A549 (cell line): ENCODE data around the gene ZNF711. TPM values are rescaled to one million over a fixed set of nuclear protein-coding genes. Genes with fewer than 3 reads are reported as not detected.
"Not testable (repeated sequence)": the region's sequence is repeated elsewhere in the genome, so short reads cannot be mapped to it uniquely, and the experiment has no call there.

Experiments used
- ATAC-seq, 2 experiments: fragments of 200-7000 bp in 1 of 2; fragments of >200 bp in 1 of 2; cut with Nextera tagmentation in 1 of 2; cut with Tn5 transposase in 1 of 2; 3 replicates each; pipeline versions ENCODE4 v1.8.0 to v1.9.1; 2018 to 2020; ENCODE audit warnings: mild to moderate bottlenecking in 1 of 2, moderate library complexity in 1 of 2
- CTCF ChIA-PET: fragments of 300-600 bp; sonication (Branson Sonifier 250); formaldehyde crosslinking; extraction: SDS; loops from one replicate; lab custom pipeline; 2021; ENCODE audit warnings: antibody characterized with exemption, inconsistent platforms; lab: Yijun Ruan, JAX
- POLR2A ChIA-PET: fragments of 350-600 bp; formaldehyde crosslinking; extraction: SDS; loops from one replicate; lab custom pipeline; 2021; ENCODE audit warnings: antibody characterized with exemption, inconsistent platforms; lab: Yijun Ruan, JAX
- DNase-seq, 2 experiments: peaks; one replicate each; pipeline versions ENCODE4 v3.0.0 to v3.0.0-alpha.2; 2011 to 2016; ENCODE audit warnings: low read depth in 1 of 2, low spot score in 1 of 2
- FAIRE-seq: peaks from 2 replicates; lab custom pipeline; 2011; peaks lifted over from hg19 to GRCh38; lab: Jason Lieb, UNC
- H3K27ac ChIP-seq, 2 experiments: fragments of >200 bp; sonication (Bioruptor Twin); formaldehyde crosslinking; 3 replicates each; pipeline ENCODE4 v1.5.1; 2016 to 2017
- H3K4me1 ChIP-seq: fragments of >200 bp; sonication (Bioruptor Twin); formaldehyde crosslinking; 3 replicates; pipeline ENCODE4 v1.6.1; 2016
- H3K4me2 ChIP-seq: fragments of >200 bp; sonication (Bioruptor Twin); formaldehyde crosslinking; 3 replicates; pipeline ENCODE4 v1.6.1; 2016
- H3K4me3 ChIP-seq: fragments of >200 bp; sonication (Bioruptor Twin); formaldehyde crosslinking; 3 replicates; pipeline ENCODE4 v1.5.1; 2016
- H3K9me3 ChIP-seq: fragments of >200 bp; sonication (Bioruptor Twin); formaldehyde crosslinking; 3 replicates; pipeline ENCODE4 v1.6.1; 2016
- CHD2 ChIP-seq: fragments of 150-350 bp; IDR thresholded peaks from 2 replicates; pipeline ENCODE4 v1.6.1; 2014; ENCODE audit warnings: low read length; ENCODE audit not compliant: partially characterized antibody
- EP300 ChIP-seq, 2 experiments: fragments of >200 bp; sonication (Bioruptor Twin); formaldehyde crosslinking; IDR thresholded peaks; 2 replicates in 1 of 2; 3 replicates in 1 of 2; pipeline ENCODE4 v1.6.1; 2016 to 2017
- HDAC2 ChIP-seq: fragments of 200-600 bp; sonication (generic); IDR thresholded peaks from 2 replicates; pipeline ENCODE4 v1.6.1; 2016
- HOXB13 ChIP-seq: fragments of 250-450 bp; sonication (Bioruptor Pico); IDR thresholded peaks from 2 replicates; pipeline ENCODE4 v1.5.0; 2020; ENCODE audit warnings: low read depth, mild to moderate bottlenecking, moderate library complexity
- HOXB5 ChIP-seq: fragments of 250-450 bp; sonication (Bioruptor Pico); IDR thresholded peaks from 2 replicates; pipeline ENCODE4 v1.5.0; 2020; ENCODE audit warnings: mild to moderate bottlenecking, moderate library complexity
- KDM5A ChIP-seq: fragments of 200-600 bp; sonication (generic); IDR thresholded peaks from 2 replicates; pipeline ENCODE4 v1.6.1; 2016; ENCODE audit warnings: antibody characterized with exemption, mild to moderate bottlenecking
- MAZ ChIP-seq: fragments of 150-350 bp; IDR thresholded peaks from 2 replicates; pipeline ENCODE4 v1.6.1; 2014; ENCODE audit warnings: antibody characterized with exemption, low read depth, low read length, borderline replicate concordance
- RAD21 ChIP-seq, 2 experiments: fragments of >200 bp in 1 of 2; sonication (Bioruptor Twin) in 1 of 2; formaldehyde crosslinking in 1 of 2; IDR thresholded peaks in 1 of 2; conservative IDR thresholded peaks in 1 of 2; 2 replicates in 1 of 2; 3 replicates in 1 of 2; pipeline ENCODE4 v1.6.1; 2012 to 2018; ENCODE audit warnings: inconsistent platforms in 1 of 2
- ZNF302 ChIP-seq: fragments of 250-450 bp; sonication (Bioruptor Pico); IDR thresholded peaks from 2 replicates; pipeline ENCODE4 v1.9.0; 2021; ENCODE audit warnings: inconsistent platforms, mild to moderate bottlenecking, moderate library complexity
- WGBS: methylation state at CpG from one replicate; pipeline ENCODE4 v1.1.6; 2017; ENCODE audit errors: missing lambda C conversion rate; 5-methylcytosine and 5-hydroxymethylcytosine counted together
- polyA plus RNA-seq, 4 experiments: library from polyadenylated mRNA; depleted of rRNA in 3 of 4; stranded (reverse); fragments of >200 nt; fragmentation: RNase III in 1 of 4; extraction: RNeasy Plus Mini Kit Qiagen cat#74134 plus additional on column Dnase treatment in 1 of 4; gene quantifications; 2 replicates in 3 of 4; 3 replicates in 1 of 4; pipeline ENCODE4 v1.2.3, GENCODE V29; 2011 to 2017
- TF ChIP-seq, protein P1 (sequence below): fragments of >200 bp; sonication (Bioruptor Twin); formaldehyde crosslinking; IDR thresholded peaks from 2 replicates; pipeline ENCODE4 v1.6.1; 2016

The ZNF711 gene
- polyA plus RNA-seq, 2 of the 4 experiments (the other 2 are of a cell fraction), result 1.4 to 7.8 TPM

DNA sequence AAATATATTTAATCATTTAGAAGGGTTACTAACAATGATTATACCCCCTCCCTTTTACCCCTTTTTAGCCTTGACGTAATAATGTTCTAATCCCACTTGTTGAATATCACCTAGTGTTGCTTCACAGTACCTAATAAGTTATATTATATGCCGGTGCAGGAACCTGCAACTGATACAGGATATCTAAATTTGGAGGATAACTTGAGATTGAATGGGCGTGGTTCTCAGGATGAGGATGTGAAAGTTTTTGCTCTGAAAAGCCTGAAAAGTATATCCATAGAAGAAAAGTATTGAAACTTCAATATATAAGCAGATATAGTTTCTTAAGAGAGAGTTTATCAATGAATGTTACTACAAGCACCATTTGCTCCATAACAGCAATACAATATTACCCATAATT is 59.8 kb downstream of the ZNF711 start:
- 91% methylated on average over 3 of the region's 3 CpGs for WGBS
- POLR2A ChIA-PET, result no interaction called here
- TF ChIP-seq, protein P1, sequence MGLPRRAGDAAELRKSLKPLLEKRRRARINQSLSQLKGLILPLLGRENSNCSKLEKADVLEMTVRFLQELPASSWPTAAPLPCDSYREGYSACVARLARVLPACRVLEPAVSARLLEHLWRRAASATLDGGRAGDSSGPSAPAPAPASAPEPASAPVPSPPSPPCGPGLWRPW, result no peak
- TF ChIP-seq KDM5A, result no peak
- TF ChIP-seq HOXB5, result no peak
- no peak for TF ChIP-seq HOXB13 (CRISPR knock-in tag)
- no peak for TF ChIP-seq EP300 (IDR thresholded peaks at IDR 0.05)
- FAIRE-seq (peak; percentile 7), ATAC-seq (no peak), DNase-seq (no peak)
- Histone ChIP-seq H3K9me3 (no peaks in the 10 kb centered on the region), H3K4me2 (no peak overlapping the region), H3K4me1 (no peaks in the 10 kb centered on the region), H3K27ac (no peak overlapping the region), H3K4me3 (no peak overlapping the region)
- CTCF ChIA-PET, result no interaction called here

DNA sequence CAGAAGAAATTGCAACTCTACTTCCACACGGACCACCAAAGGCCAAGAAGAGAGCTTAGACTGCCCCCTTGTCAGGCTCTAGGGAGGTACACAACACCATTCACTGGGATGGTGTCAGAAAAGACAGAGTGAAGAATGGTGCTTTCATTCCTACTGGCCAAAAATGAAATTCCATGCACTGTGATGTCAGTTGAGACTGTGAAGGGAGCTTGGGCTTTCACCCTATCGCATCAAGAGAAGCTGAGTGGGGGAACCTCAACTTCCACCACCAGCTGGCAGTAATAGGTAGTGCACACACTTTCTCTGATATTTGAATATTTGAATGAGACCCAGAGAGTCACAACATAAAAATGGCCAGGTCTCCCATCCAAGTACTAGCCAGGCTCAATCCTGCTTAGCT is 65.9 kb downstream of the ZNF711 start:
- ATAC-seq, result peak in 1 of 2 experiments; percentile 50; a peak in 3 of 6 replicates
- FAIRE-seq, result no peak

DNA sequence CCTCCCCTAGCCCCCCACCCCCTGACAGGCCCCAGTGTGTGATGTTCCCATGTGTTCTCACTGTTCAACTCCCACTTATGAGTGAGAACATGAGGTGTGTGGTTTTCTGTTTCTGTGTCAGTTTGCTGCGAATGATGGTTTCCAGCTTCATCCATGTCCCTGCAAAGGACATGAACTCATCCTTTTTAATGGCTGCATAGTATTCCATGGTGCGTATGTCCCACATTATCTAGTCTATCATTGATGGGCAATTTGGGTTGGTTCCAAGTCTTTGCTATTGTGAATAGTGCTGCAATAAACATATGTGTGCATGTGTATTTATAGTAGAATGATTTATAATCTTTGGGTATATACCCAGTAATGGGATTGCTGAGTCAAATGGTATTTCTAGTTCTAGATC is 67.6 kb downstream of the ZNF711 start:
- ATAC-seq, H3K27ac ChIP-seq, CTCF ChIA-PET, H3K4me1 ChIP-seq, DNase-seq, POLR2A ChIA-PET, FAIRE-seq, H3K4me2 ChIP-seq, H3K4me3 ChIP-seq, H3K9me3 ChIP-seq: not testable (repeated sequence)
- WGBS, result 100% methylated on average over 2 of the region's 2 CpGs

More for the DNA sequence above, 65.9 kb downstream of the ZNF711 start:
- 96% methylated on average over 2 of the region's 2 CpGs for WGBS
- Histone ChIP-seq H3K9me3 (no peaks in the 10 kb centered on the region), H3K4me3 (no peak overlapping the region), H3K4me1 (no peaks in the 10 kb centered on the region), H3K27ac (no peak overlapping the region), H3K4me2 (no peak overlapping the region)
- no peak for TF ChIP-seq MAZ
- no peak for TF ChIP-seq ZNF302
- TF ChIP-seq CHD2, result no peak
- no peak for TF ChIP-seq HDAC2
- no peak for TF ChIP-seq RAD21 (conservative IDR thresholded peaks at IDR 0.05 in 1 of 2, IDR thresholded peaks at IDR 0.05 in 1 of 2)
- peak in 1 of 2 experiments; percentile 6 for DNase-seq
- ChIA-PET CTCF (no interaction called here), POLR2A (no interaction called here)

Other genes starting within 250 kb of the ZNF711 start
- gene APOOL, start 240.1 kb upstream of the ZNF711 start, polyA plus RNA-seq (2011; rRNA removed), result 10.7 and 14.1 TPM in 2 replicates
- 10.3 to 11.6 TPM (median 10.3 TPM) in 3 replicates for gene APOOL, start 240.1 kb upstream of the ZNF711 start, polyA plus RNA-seq (2017; fragmentation: RNase III; extraction: RNeasy Plus Mini Kit Qiagen cat#74134 plus additional on column Dnase treatment)
- 0.06 TPM in 1 of 2 replicates, not detected in the other for gene SATL1, start 212 bp upstream of the ZNF711 start, polyA plus RNA-seq (2011; rRNA removed)
- 0.03 to 0.04 TPM (median 0.03 TPM) in 3 replicates for gene SATL1, start 212 bp upstream of the ZNF711 start, polyA plus RNA-seq (2017; fragmentation: RNase III; extraction: RNeasy Plus Mini Kit Qiagen cat#74134 plus additional on column Dnase treatment)
- gene POF1B, start 135.7 kb downstream of the ZNF711 start, polyA plus RNA-seq (2011; rRNA removed), result 11.7 and 15.6 TPM in 2 replicates
- 3.5 to 3.8 TPM (median 3.8 TPM) in 3 replicates for gene POF1B, start 135.7 kb downstream of the ZNF711 start, polyA plus RNA-seq (2017; fragmentation: RNase III; extraction: RNeasy Plus Mini Kit Qiagen cat#74134 plus additional on column Dnase treatment)